SK-N-SH treated with all-trans-retinoic acid at 6 μM for 48 hours (cell line): ENCODE measurements around the gene PHF13.

Source experiments
- ARNTL ChIP-seq: fragments of 450-650 bp; formaldehyde crosslinking; IDR thresholded peaks from 2 replicates; pipeline ENCODE4 v1.5.0; 2020; ENCODE audit warnings: low read depth, mild to moderate bottlenecking, moderate library complexity, borderline replicate concordance
- BACH2 ChIP-seq: fragments of 250-450 bp; sonication (Bioruptor Pico); IDR thresholded peaks from 2 replicates; pipeline ENCODE4 v1.9.0; 2021; ENCODE audit warnings: mild to moderate bottlenecking, borderline replicate concordance
- CREB5 ChIP-seq: fragments of 250-450 bp; sonication (Bioruptor Pico); IDR thresholded peaks from 2 replicates; pipeline ENCODE4 v1.5.1; 2020; ENCODE audit warnings: low read depth, mild to moderate bottlenecking, moderate library complexity
- CSDC2 ChIP-seq: fragments of 250-450 bp; sonication (Bioruptor Pico); IDR thresholded peaks from 2 replicates; pipeline ENCODE4 v1.5.0; 2020; ENCODE audit warnings: mild to moderate bottlenecking, moderate library complexity
- PATZ1 ChIP-seq: fragments of 250-450 bp; sonication (Bioruptor Pico); IDR thresholded peaks from 2 replicates; pipeline ENCODE4 v1.8.0; 2020; ENCODE audit warnings: mild to moderate bottlenecking, moderate library complexity, borderline replicate concordance
- RARB ChIP-seq: fragments of 250-450 bp; sonication (Bioruptor Pico); IDR thresholded peaks from 2 replicates; pipeline ENCODE4 v1.8.0; 2021; ENCODE audit warnings: mild to moderate bottlenecking, moderate library complexity
- SNAI2 ChIP-seq: fragments of 250-450 bp; sonication (Bioruptor Pico); IDR thresholded peaks from 2 replicates; pipeline ENCODE4 v1.5.0; 2020; ENCODE audit warnings: mild to moderate bottlenecking, moderate library complexity
- TOX ChIP-seq: fragments of 250-450 bp; sonication (Bioruptor Pico); IDR thresholded peaks from 2 replicates; pipeline ENCODE4 v1.8.0; 2021; ENCODE audit warnings: mild to moderate bottlenecking, moderate library complexity, borderline replicate concordance
- TSHZ2 ChIP-seq: fragments of 250-450 bp; sonication (Bioruptor Pico); IDR thresholded peaks from 2 replicates; pipeline ENCODE4 v1.5.0; 2020; ENCODE audit warnings: mild to moderate bottlenecking, moderate library complexity
- ZC3H10 ChIP-seq: fragments of 250-450 bp; sonication (Bioruptor Pico); IDR thresholded peaks from 2 replicates; pipeline ENCODE4 v1.5.1; 2021; ENCODE audit warnings: mild to moderate bottlenecking, moderate library complexity
- ZFP3 ChIP-seq: fragments of 250-450 bp; sonication (Bioruptor Pico); IDR thresholded peaks from 2 replicates; pipeline ENCODE4 v1.5.0; 2020; ENCODE audit warnings: mild to moderate bottlenecking, moderate library complexity
- ZFP30 ChIP-seq: fragments of 450-650 bp; formaldehyde crosslinking; IDR thresholded peaks from 2 replicates; pipeline ENCODE4 v1.5.0; 2022; ENCODE audit warnings: mild to moderate bottlenecking, moderate library complexity
- ZNF70 ChIP-seq: fragments of 450-650 bp; formaldehyde crosslinking; IDR thresholded peaks from 2 replicates; pipeline ENCODE4 v1.5.0; 2020; ENCODE audit warnings: mild to moderate bottlenecking, moderate library complexity
- ZNF8 ChIP-seq: fragments of 450-650 bp; formaldehyde crosslinking; IDR thresholded peaks from 2 replicates; pipeline ENCODE4 v1.5.0; 2020; ENCODE audit warnings: mild to moderate bottlenecking, moderate library complexity

GRCh38 chr1:6592441-6592840 is 21.1 kb upstream of the PHF13 start:
- TF ChIP-seq TOX (CRISPR knock-in tag) = no peak
- no peak for TF ChIP-seq PATZ1 (CRISPR knock-in tag)
- no peak for TF ChIP-seq SNAI2 (CRISPR knock-in tag)
- TF ChIP-seq RARB (CRISPR knock-in tag) = no peak
- no peak for TF ChIP-seq ZNF70 (CRISPR knock-in tag)
- no peak for TF ChIP-seq CSDC2
- TF ChIP-seq TSHZ2 (CRISPR knock-in tag) = no peak
- TF ChIP-seq CREB5 (CRISPR knock-in tag) = no peak
- no peak for TF ChIP-seq ZNF8 (CRISPR knock-in tag)
- TF ChIP-seq ZFP30 (CRISPR knock-in tag) = no peak
- TF ChIP-seq ZFP3 (CRISPR knock-in tag) = no peak
- TF ChIP-seq ARNTL (CRISPR knock-in tag) = no peak
- TF ChIP-seq BACH2 (CRISPR knock-in tag) = no peak
- TF ChIP-seq ZC3H10 (CRISPR knock-in tag) = no peak
